GM23338 (cell line): ENCODE results near the gene MINK1. TPM values are rescaled to one million over a fixed set of nuclear protein-coding genes. Genes with fewer than 3 reads are reported as not detected.
"Not testable (repeated sequence)": the region's sequence is repeated elsewhere in the genome, so short reads cannot be mapped to it uniquely, and the experiment has no call there.

ENCODE experiments used
- ATAC-seq: fragments of 200-7000 bp; cut with Tn5 transposase; 3 replicates; pipeline ENCODE4 v1.9.1; 2020
- DNase-seq: peaks from one replicate; pipeline ENCODE4 v3.0.0-alpha.2; 2015; ENCODE audit warnings: low spot score
- H2AFZ ChIP-seq: fragments of 200-600 bp; sonication (generic); 2 replicates; pipeline ENCODE4 v1.8.0; 2016; ENCODE audit warnings: antibody characterized with exemption, mild to moderate bottlenecking, moderate library complexity
- H3F3A ChIP-seq: fragments of 200-600 bp; sonication (generic); replicated peaks from 2 replicates; pipeline ENCODE4 v1.8.0; 2017; ENCODE audit warnings: antibody characterized with exemption, mixed run types, low read depth
- H3K27ac ChIP-seq: fragments of 200-600 bp; sonication (generic); 2 replicates; pipeline ENCODE4 v1.6.1; 2016; ENCODE audit warnings: low read depth
- H3K27me3 ChIP-seq: fragments of 200-600 bp; sonication (generic); 2 replicates; pipeline ENCODE4 v1.8.0; 2016; ENCODE audit warnings: mild to moderate bottlenecking, mixed run types, moderate library complexity; ENCODE audit not compliant: insufficient read depth
- H3K36me3 ChIP-seq: fragments of 200-600 bp; sonication (generic); 2 replicates; pipeline ENCODE4 v1.8.0; 2016; ENCODE audit warnings: mild to moderate bottlenecking; ENCODE audit not compliant: insufficient read depth
- H3K4me1 ChIP-seq: fragments of 200-600 bp; sonication (generic); 2 replicates; pipeline ENCODE4 v1.8.0; 2016; ENCODE audit warnings: mild to moderate bottlenecking, moderate library complexity; ENCODE audit not compliant: insufficient read depth
- H3K4me2 ChIP-seq: fragments of 200-600 bp; sonication (generic); 2 replicates; pipeline ENCODE4 v1.7.1; 2017; ENCODE audit warnings: mixed run types
- H3K4me3 ChIP-seq: fragments of 200-600 bp; sonication (generic); 2 replicates; pipeline ENCODE4 v1.6.1; 2016; ENCODE audit warnings: mixed run types
- H3K79me2 ChIP-seq: fragments of 200-600 bp; sonication (generic); replicated peaks from 2 replicates; pipeline ENCODE4 v1.8.0; 2017; ENCODE audit warnings: mild to moderate bottlenecking; ENCODE audit not compliant: insufficient read depth
- H3K9me2 ChIP-seq: fragments of 200-600 bp; sonication (generic); 2 replicates; pipeline ENCODE4 v1.8.0; 2017; ENCODE audit not compliant: insufficient read depth
- H4K20me1 ChIP-seq: fragments of 200-600 bp; sonication (generic); replicated peaks from 2 replicates; pipeline ENCODE4 v1.8.0; 2017; ENCODE audit warnings: mild to moderate bottlenecking; ENCODE audit not compliant: insufficient read depth
- H3K27ac Mint-ChIP-seq: 2 replicates; pipeline ENCODE4 v1.8.0; 2020; ENCODE audit warnings: inconsistent platforms, mild to moderate bottlenecking, moderate library complexity, mixed read lengths
- H3K27me3 Mint-ChIP-seq: 3 replicates; pipeline ENCODE4 v1.8.0; 2022; ENCODE audit warnings: low read depth, mild to moderate bottlenecking, moderate library complexity, mixed read lengths, inconsistent platforms; ENCODE audit not compliant: insufficient read depth, poor library complexity
- H3K36me3 Mint-ChIP-seq: 3 replicates; pipeline ENCODE4 v1.8.0; 2021; ENCODE audit warnings: low read depth, mild to moderate bottlenecking, inconsistent platforms, moderate library complexity, mixed read lengths
- H3K4me1 Mint-ChIP-seq: 3 replicates; pipeline ENCODE4 v1.8.0; 2020; ENCODE audit warnings: mild to moderate bottlenecking, inconsistent platforms, mixed read lengths
- H3K4me3 Mint-ChIP-seq: 3 replicates; pipeline ENCODE4 v1.8.0; 2021; ENCODE audit warnings: moderate library complexity, mild to moderate bottlenecking, inconsistent platforms, mixed read lengths
- H3K9me3 Mint-ChIP-seq: 3 replicates; pipeline ENCODE4 v1.8.0; 2020; ENCODE audit warnings: moderate library complexity, mild to moderate bottlenecking, inconsistent platforms, mixed read lengths
- polyA plus RNA-seq: library from polyadenylated mRNA; unstranded; fragments of >200 nt; fragmentation: Nextera tagmentation; extraction: Ambion mirVana; gene quantifications from 2 replicates; pipeline ENCODE4 v1.2.1, GENCODE V29; 2016
- total RNA-seq: library from RNA; depleted of rRNA; stranded (reverse); fragments of >200 nt; shearing (Covaris generic); gene quantifications from 2 replicates; pipeline ENCODE4 v1.2.3, GENCODE V29; 2014
- TF ChIP-seq, protein P1 (sequence below): fragments of 250-450 bp; sonication (Bioruptor Pico); IDR thresholded peaks from 2 replicates; pipeline ENCODE4 v1.5.0; 2020; ENCODE audit warnings: mild to moderate bottlenecking, moderate library complexity

Gene MINK1
- total and polyA plus RNA-seq, 2 experiments from 2014 or later: 17.3 to 54.9 TPM

DNA sequence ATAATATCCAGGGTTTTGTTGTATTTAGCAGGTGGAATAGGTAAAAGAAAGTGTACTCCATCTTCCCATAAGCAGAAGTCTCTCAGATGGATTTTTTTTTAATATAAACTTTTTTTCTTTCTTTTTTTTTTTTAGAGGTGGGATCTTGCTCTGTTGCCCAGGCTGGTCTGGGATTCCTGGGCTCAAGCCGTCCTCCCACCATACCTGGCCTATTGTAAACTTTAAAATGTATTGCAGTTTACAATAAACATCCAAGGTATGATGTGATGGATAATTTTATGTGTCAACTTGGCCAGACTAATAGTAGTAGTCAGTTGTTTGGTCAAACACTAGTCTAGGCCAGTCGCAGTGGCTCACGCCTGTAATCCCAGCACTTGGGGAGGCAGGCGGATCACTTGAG lies 88.2 kb downstream of the MINK1 start (continued):
- TF ChIP-seq, protein P1, sequence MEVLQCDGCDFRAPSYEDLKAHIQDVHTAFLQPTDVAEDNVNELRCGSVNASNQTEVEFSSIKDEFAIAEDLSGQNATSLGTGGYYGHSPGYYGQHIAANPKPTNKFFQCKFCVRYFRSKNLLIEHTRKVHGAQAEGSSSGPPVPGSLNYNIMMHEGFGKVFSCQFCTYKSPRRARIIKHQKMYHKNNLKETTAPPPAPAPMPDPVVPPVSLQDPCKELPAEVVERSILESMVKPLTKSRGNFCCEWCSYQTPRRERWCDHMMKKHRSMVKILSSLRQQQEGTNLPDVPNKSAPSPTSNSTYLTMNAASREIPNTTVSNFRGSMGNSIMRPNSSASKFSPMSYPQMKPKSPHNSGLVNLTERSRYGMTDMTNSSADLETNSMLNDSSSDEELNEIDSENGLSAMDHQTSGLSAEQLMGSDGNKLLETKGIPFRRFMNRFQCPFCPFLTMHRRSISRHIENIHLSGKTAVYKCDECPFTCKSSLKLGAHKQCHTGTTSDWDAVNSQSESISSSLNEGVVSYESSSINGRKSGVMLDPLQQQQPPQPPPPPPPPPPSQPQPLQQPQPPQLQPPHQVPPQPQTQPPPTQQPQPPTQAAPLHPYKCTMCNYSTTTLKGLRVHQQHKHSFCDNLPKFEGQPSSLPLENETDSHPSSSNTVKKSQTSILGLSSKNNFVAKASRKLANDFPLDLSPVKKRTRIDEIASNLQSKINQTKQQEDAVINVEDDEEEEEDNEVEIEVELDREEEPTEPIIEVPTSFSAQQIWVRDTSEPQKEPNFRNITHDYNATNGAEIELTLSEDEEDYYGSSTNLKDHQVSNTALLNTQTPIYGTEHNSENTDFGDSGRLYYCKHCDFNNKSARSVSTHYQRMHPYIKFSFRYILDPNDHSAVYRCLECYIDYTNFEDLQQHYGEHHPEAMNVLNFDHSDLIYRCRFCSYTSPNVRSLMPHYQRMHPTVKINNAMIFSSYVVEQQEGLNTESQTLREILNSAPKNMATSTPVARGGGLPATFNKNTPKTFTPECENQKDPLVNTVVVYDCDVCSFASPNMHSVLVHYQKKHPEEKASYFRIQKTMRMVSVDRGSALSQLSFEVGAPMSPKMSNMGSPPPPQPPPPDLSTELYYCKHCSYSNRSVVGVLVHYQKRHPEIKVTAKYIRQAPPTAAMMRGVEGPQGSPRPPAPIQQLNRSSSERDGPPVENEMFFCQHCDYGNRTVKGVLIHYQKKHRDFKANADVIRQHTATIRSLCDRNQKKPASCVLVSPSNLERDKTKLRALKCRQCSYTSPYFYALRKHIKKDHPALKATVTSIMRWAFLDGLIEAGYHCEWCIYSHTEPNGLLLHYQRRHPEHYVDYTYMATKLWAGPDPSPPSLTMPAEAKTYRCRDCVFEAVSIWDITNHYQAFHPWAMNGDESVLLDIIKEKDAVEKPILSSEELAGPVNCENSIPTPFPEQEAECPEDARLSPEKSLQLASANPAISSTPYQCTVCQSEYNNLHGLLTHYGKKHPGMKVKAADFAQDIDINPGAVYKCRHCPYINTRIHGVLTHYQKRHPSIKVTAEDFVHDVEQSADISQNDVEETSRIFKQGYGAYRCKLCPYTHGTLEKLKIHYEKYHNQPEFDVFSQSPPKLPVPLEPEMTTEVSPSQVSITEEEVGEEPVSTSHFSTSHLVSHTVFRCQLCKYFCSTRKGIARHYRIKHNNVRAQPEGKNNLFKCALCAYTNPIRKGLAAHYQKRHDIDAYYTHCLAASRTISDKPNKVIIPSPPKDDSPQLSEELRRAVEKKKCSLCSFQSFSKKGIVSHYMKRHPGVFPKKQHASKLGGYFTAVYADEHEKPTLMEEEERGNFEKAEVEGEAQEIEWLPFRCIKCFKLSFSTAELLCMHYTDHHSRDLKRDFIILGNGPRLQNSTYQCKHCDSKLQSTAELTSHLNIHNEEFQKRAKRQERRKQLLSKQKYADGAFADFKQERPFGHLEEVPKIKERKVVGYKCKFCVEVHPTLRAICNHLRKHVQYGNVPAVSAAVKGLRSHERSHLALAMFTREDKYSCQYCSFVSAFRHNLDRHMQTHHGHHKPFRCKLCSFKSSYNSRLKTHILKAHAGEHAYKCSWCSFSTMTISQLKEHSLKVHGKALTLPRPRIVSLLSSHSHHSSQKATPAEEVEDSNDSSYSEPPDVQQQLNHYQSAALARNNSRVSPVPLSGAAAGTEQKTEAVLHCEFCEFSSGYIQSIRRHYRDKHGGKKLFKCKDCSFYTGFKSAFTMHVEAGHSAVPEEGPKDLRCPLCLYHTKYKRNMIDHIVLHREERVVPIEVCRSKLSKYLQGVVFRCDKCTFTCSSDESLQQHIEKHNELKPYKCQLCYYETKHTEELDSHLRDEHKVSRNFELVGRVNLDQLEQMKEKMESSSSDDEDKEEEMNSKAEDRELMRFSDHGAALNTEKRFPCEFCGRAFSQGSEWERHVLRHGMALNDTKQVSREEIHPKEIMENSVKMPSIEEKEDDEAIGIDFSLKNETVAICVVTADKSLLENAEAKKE (CRISPR knock-in tag): no peak

DNA sequence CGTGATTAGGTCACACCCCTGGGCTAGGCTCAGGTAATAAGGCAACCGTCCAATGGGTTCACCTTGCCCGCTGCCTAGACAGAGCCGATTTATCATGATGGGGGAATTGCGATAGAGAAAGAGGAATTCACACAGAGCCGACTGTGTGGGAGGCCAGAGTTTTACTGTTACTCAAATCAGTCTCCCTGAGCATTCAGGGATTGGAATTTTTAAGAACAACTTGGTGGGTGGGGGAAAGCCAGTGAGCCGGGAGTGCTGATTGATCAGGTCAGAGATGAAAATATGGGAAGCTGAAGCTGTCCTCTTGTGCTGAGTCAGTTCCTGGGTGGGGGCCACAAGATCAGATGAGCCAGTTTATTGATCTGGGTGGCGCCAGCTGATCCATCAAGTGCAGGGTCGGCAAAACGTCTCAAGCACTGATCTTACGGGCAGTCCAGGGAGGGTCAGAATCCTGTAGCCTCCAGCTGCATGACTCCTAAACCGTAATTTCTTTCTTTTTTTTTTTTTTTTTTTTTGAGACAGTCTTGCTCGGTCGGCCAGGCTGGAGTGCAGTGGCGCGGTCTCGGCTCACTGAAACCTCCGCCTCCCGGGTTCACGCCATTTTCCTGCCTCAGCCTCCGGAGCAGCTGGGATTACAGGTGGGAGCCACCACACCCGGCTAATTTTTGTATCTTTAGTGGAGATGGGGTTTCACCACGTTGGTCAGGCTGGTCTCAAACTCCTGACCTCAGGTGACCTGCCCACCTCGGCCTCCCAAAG lies 93.6 kb downstream of the MINK1 start:
- H3K27ac Mint-ChIP-seq: peak overlapping the region; percentile 21; the same call in 1 of the 2 replicates

DNA sequence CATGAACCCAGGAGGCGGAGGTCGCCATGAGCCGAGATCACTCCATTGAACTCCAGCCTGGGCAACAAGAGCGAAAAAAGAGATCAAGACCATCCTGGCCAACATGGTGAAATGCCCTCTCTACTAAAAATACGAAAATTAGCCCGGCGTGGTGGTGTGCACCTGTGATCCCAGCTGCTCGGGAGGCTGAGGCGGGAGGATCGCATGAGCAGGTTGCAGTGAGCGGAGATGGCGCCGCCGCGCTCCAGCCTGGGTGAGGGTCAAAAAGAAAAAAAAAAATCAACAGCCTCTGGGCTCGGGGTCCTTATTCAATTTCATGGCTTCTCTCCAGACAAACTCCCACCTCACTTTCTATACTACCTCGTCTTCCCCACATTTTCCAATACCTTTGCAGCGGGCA lies 95.7 kb downstream of the MINK1 start:
- H3K27me3 Mint-ChIP-seq: peaks cover 6% of the 10 kb centered on the region
- Histone ChIP-seq H3K4me2 (no peak overlapping the region), H2AFZ (no peak overlapping the region), H3K27ac (no peak overlapping the region), H3K4me1 (no peaks in the 10 kb centered on the region), H4K20me1 (no peaks in the 10 kb centered on the region), H3F3A (peaks cover 3% of the 10 kb centered on the region; the same call in 1 of the 2 replicates), H3K36me3 (no peaks in the 10 kb centered on the region), H3K79me2 (no peaks in the 10 kb centered on the region), H3K27me3 (no peaks in the 10 kb centered on the region), H3K4me3 (no peak overlapping the region), H3K9me2 (no peaks in the 10 kb centered on the region)
- H3K27ac Mint-ChIP-seq: no peak overlapping the region
- H3K9me3 Mint-ChIP-seq: no peaks in the 10 kb centered on the region
- peaks cover 24% of the 10 kb centered on the region for H3K36me3 Mint-ChIP-seq
- H3K4me1 Mint-ChIP-seq: peaks cover 6% of the 10 kb centered on the region
- H3K4me3 Mint-ChIP-seq: no peak overlapping the region
- DNase-seq: no peak
- no peak for ATAC-seq
- TF ChIP-seq, protein P1 (CRISPR knock-in tag): no peak

More for the DNA sequence above, 93.6 kb downstream of the MINK1 start:
- not testable (repeated sequence) for H3K79me2 ChIP-seq, H3K9me2 ChIP-seq, H3K4me1 Mint-ChIP-seq, ATAC-seq, H3K9me3 Mint-ChIP-seq, H3K4me3 Mint-ChIP-seq, H3K4me2 ChIP-seq, H3K36me3 ChIP-seq, H3K4me1 ChIP-seq, DNase-seq, H2AFZ ChIP-seq, H3K27me3 ChIP-seq, H3K27ac ChIP-seq, H4K20me1 ChIP-seq, H3K4me3 ChIP-seq, H3F3A ChIP-seq, H3K27me3 Mint-ChIP-seq
- peaks cover 20% of the 10 kb centered on the region for H3K36me3 Mint-ChIP-seq
